DMS53 treated with DMSO at 0.1 percent for 48 hours (cell line): ENCODE results near the gene TOX3.

ENCODE experiments used
- DNase-seq: peaks from one replicate; lab custom pipeline; 2025; ENCODE audit not compliant: unreplicated experiment; lab: John Stamatoyannopoulos, UW

Gene TOX3

GRCh38 chr16:52496051-52496876 is 50.7 kb downstream of the TOX3 start:
- DNase-seq, result peak; percentile 59

DNA sequence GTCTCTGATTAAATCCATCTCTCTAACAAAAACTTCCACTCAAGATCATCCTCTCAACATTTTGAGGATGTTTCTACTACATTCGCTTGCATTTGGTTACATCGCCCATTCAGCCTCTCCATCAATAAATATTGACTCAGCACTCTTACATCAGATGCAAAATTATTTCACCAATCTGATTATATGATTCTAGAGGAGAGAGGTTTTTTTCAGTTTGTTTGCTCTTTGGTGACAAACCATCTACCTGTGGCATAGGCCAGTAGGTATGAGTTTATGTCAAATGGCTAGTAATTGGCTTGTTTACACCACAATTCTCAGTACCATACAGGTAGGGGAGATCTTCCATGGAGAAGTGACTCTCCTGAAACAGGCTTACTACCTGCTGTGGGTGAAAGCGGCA is 52.3 kb downstream of the TOX3 start:
- peak; percentile 84 for DNase-seq

- no peak for DNase-seq
Measured at GRCh38 chr16:52494145-52494544, 52.8 kb downstream of the TOX3 start.

GRCh38 chr16:52492789-52493357 is 54.1 kb downstream of the TOX3 start:
- DNase-seq, result no peak

GRCh38 chr16:52491216-52491615 is 55.7 kb downstream of the TOX3 start:
- no peak for DNase-seq

DNA sequence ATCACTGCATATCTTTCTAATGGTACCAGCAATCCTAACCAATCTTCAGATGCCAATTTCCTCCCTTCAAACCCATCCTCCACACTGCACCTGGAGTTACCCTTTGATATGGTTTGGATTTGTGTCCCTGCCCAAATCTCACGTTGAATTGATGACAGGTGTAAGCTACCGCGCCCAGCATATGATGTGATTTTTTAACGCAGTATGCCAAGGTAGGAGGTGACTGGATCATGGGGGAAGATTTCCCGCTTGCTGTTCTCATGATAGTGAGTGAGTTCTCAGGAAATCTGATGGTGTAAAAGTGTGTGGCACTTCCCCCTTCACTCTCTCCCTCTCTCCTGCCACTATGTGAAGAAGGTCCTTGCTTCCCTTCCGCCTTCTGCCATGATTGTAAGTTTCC is 57.0 kb downstream of the TOX3 start:
- DNase-seq, result no peak

GRCh38 chr16:52488837-52489289 is 58.1 kb downstream of the TOX3 start:
- DNase-seq, result peak; percentile 41

DNA sequence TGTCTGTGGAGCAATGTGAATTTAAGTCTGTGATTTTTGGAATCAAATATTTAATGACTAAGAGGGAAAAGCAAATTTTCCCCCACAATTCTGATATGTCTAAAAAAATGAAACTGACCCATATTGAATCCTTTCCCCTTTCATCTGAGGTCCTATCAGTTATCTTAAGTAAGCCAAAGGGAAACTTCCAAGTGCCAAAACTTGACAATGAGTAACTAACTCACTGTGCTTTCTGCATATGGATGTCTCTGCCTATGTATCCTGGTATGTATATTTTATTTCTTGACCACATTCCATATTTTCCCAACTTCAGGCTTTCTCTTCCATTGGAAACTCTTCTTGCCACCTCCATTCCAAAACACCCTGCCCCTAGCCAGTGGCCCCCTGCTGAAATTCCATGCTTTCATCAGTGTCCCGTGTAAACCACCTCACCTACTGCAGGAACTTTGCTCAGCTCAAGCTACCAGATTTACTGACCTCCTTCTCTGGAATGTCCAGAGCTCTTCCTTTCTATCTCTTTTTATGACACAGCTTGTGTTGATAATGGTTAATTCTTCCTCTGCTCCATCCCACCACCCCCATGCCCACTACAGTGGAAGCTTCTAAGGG is 59.0 kb downstream of the TOX3 start:
- DNase-seq, result no peak

DNA sequence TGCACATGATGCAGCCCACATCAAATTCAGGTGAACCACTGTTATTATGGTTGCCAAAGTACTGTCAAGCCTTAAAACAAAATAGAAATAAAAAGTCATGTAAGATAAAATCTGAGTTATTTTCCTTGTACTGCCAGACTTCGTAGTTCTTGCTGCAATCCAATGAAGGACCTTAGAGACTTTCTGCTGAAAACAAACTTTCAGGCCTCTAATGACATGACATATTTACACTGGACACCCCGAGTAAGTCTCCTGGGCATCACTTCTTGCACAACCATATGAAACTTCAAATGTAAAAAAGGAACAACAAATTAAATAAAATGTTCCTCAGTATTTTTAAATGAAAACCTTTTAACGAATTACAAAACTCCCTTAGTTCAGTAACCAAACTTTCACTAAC is 66.7 kb downstream of the TOX3 start:
- no peak for DNase-seq

GRCh38 chr16:52476111-52476510 is 70.8 kb downstream of the TOX3 start:
- DNase-seq, result no peak

DNA sequence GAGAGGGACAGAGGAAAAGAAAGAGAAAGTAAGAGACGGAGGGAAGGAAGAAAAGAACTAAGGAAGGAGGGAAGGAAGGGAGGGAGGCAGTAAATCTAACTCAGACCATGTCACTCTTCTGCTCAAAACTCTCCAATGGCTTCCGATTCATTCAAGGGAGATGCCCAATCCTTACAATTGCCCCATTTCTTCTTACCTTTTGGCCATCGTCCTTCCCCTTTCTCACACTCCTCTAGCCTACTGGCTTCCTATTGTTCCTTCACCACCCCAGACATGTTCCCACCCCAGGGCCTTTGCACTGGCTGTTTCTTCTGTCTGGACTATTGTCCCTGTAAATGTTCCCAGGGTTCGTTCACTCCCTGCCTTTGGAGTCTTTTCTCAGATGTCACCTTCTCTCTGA is 72.3 kb downstream of the TOX3 start:
- no peak for DNase-seq

- no peak for DNase-seq
Measured at GRCh38 chr16:52473096-52473495, 73.8 kb downstream of the TOX3 start.

DNA sequence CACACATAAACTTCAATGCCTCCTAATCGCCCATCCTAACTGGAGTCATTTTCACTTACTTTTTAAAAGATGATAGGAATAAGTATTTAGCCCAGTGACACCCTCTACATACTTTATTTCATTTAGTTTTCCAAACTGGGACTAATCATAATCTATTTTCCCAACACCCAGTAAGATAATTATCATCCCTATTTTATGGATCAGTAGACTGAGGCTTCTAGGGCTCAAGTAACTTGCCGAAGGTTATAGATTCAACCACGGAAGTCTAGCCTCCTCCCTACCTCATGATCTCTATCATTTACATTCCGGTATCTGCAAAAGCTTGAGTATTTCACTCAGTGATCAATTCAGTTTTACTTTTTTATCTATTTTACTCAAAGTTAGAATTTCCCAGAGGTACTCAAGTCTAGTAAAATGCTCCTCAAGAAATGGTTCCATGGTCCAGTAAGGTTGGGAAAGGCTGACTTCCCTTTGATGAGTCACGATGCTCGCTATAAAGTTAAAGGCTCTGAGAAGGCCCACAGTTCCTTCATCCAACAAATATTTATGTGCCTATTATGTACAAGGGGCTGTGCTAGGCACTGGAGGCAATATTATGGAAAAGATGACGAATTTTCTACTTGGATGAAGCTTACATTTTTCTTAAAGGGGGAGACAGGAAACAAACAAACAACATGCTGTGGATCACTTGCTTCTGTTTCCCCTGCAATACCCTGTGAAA is 75.1 kb downstream of the TOX3 start:
- no peak for DNase-seq

DNA sequence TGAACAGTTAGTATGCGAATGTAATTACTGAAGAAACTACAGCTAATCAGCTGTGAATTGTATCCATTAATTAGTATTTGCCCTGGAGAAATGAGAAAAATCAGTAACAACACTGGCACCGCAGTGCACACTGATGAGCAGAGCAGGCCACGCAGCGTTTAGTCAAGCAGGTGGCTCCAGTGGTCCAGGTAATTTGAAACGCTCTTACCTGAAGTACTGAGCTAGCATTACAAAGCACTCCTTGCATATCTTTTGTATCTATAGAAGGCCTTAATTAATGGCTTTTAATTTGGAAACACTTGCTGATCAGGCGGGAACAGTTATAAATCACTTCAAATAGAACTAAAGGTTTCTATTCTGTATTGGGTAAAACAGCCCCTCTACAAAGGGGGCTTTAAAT is 76.4 kb downstream of the TOX3 start:
- peak; percentile 59 for DNase-seq

DNA sequence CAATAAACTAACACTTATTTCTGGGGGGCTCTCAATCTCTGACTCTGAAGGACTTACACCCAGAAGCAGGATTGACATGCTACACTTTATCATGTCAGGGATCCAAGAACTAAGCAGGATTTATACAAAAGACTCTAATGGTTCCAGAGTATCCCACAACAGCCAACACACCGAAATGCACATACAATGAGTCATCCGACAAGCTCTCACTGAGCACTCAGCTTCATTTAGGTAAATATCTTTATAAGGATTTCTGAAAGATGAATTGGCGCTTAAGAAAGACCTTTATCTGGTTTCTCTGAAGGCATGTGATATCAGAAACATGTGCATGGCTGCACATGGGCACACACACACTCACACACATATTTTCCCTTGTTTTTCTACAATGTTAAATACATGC is 77.2 kb downstream of the TOX3 start:
- DNase-seq, result peak; percentile 91

GRCh38 chr16:52469091-52469490 is 77.9 kb downstream of the TOX3 start:
- DNase-seq, result no peak

GRCh38 chr16:52467753-52468152 is 79.2 kb downstream of the TOX3 start:
- DNase-seq, result no peak

DNA sequence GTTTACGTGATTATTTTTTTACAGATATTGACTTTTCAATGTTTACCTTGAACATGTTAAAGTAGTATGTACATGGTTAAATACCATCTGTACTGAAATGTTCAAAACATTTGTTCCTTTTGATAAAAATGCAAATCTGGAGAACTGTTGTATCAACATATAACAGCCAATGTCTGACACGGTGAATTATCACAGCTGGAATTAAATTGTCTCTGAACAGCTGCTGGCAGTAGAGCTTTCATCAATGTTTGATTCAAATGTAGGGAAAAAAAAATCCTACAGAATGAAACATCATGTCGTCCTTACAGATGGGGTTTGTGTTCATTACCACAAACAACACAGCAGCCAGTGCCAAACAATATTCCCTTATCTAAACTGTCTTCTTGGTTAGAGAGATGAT is 79.9 kb downstream of the TOX3 start:
- no peak for DNase-seq

GRCh38 chr16:52465711-52466267 is 81.2 kb downstream of the TOX3 start:
- no peak for DNase-seq

DNA sequence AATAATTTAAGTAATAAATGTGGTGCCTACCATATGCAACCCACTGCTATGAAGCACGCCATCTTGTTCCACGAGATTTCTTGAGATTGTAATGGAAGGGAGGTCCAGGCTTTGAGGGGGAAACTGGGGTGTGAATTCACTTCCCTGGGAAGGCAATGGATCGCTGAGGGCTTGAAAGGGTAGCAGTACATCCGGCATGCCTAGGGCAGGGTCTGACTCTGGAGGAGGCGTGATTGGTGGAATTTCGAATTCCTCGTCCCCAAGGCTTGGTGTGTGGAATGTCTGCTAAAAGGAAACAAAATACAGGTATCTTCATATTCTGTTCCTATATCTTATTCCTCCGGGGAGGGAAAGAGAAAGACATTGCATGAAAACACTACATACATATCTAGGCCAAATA is 83.0 kb downstream of the TOX3 start:
- DNase-seq, result no peak

DNA sequence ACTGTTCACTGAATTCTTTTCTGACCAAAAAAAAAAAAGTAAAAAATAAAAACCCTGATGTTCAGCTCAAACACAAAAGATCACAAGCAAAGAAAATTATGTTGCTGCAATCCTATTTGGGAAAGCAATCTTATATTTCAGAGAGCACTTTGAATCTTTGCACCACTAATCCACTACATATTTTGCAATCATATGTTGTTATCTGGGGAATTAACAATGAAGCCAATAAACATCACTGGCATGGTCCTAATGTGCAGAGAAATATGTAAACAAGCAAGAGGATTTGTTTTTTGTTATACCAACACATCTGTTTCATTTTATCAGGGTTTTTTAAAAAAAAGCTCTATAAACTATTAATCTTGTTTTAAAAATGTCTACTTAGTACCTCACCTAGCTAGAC is 84.1 kb downstream of the TOX3 start:
- DNase-seq, result no peak
